Measurements from ENCODE around the gene TRAPPC3.

TRAPPC3 gene

DNA sequence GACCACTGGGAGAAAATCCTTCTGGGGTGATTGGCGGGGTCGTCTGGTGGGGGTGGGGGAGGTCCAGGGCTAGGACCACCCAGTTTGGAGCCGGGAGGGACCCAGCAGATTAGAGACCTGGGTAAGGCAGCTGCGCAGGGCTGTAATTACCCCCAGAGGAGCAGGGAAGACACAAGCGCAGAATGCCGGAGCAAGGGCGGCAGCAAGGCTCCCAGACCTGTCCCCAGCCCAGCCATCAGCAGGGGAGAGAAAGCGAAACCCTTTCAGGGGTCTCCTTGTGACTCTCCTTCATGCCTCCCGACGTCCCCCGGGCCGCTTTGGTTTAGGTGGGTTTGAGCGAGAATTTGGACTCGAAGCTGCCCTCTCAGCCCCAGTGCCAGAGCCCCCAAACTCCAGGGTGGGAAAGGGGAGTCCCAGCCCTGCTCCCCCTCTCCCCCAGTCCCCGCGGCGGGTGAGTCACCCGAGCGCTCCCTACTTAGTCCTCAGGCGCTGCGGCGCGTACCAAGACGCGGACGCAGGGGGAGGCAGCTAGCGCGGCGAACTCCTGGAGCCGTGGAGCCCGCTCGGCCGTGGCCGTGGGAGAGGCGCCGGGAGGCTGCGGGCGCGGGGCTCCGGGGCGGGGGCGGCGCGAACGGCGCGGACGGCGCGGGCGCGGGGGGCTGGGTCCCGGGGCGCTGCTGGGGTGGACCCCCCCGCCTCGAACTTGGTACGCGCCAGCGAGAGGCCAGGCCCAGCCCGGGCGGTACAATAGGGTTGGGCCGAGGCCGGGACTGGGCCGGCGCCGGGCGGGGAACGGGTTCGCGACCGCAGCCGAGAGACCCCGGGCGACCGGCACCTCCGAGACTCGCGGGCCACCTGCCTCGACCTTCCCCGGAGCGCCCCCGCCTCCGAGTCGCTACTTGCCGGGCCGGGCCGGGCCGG, 6.4 kb upstream of the TRAPPC3 start, which contains the start of gene MAP7D1:
Gene MAP7D1, plus strand, starts transcription at position 753 of the 921 bp plus-strand sequence. CDS start 258 bp downstream, outside the sequence.
- Histone ChIP-seq H3K27ac (ENCODE audit: low read depth, low read length) (peak within 1 kb of the TSS; percentile 57), H2AFZ (ENCODE audit: low read depth, low read length, severe bottlenecking) (peak within 1 kb of the TSS; percentile 98), H3F3A (ENCODE audit: insufficient read depth) (0 out of 2 replicates have a peak, but pooled peaks cover 4% of the 10 kb centered on the region), H3K36me3 (ENCODE audit: low read length) (no peaks in the 10 kb centered on the region), H3K9me3 (ENCODE audit: insufficient read depth, low read length) (no peaks in the 10 kb centered on the region), H3K4me3 (ENCODE audit: insufficient read depth, low read length, poor library complexity, severe bottlenecking) (peak within 1 kb of the TSS; percentile 92), H3K9ac (ENCODE audit: low read length) (peak within 1 kb of the TSS; percentile 91), H3K27me3 (ENCODE audit: low read length) (no peaks in the 10 kb centered on the region), H4K20me1 (ENCODE audit: low read depth, low read length) (no peaks in the 10 kb centered on the region), H3K9me2 (replicated peaks; ENCODE audit: insufficient read depth, low read length) (no peaks in the 10 kb centered on the region), H3K4me2 (ENCODE audit: low read depth, low read length, poor library complexity, severe bottlenecking) (peak within 1 kb of the TSS; percentile 77), H3K79me2 (ENCODE audit: insufficient read depth, low read length) (peaks cover 41% of the 10 kb centered on the region)
- TF ChIP-seq, protein P1, sequence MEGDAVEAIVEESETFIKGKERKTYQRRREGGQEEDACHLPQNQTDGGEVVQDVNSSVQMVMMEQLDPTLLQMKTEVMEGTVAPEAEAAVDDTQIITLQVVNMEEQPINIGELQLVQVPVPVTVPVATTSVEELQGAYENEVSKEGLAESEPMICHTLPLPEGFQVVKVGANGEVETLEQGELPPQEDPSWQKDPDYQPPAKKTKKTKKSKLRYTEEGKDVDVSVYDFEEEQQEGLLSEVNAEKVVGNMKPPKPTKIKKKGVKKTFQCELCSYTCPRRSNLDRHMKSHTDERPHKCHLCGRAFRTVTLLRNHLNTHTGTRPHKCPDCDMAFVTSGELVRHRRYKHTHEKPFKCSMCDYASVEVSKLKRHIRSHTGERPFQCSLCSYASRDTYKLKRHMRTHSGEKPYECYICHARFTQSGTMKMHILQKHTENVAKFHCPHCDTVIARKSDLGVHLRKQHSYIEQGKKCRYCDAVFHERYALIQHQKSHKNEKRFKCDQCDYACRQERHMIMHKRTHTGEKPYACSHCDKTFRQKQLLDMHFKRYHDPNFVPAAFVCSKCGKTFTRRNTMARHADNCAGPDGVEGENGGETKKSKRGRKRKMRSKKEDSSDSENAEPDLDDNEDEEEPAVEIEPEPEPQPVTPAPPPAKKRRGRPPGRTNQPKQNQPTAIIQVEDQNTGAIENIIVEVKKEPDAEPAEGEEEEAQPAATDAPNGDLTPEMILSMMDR (IDR thresholded peaks at IDR 0.05; ENCODE audit: insufficient read depth, low read length, poor library complexity, severe bottlenecking): no peak
- TF ChIP-seq EZH2phosphoT487 (conservative IDR thresholded peaks at IDR 0.05; ENCODE audit: low read length): no peak

DNA sequence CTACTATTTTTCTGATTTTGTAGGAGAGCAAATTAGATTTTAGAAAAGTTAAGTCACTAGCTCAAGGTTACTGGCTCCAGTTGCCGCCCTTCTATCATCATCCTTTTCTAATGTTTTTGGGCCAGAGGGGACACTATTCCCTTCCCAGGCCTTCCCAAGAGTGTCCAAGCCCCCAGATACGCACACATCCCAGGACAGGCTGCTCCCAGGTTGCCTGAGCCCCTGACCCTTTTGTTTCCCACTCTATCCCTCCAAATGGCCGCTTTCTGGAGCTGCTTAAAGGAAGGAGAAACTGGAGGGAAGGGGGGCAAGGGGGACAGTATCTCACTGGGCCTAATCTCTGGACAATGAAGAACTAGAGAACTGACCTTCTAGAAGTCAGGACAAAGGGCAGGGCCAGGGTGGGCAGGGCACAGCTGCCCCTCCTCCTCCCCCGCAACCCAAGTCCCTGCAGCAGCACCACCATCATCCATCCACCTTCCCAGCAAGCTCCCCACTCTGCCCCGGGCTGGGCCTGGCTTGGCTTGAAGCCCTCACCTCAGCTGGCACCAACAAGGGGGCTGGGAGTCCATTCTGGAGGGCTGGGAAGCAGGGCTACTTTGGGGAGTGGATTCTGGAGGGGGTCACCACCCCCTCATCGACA, 5.6 kb upstream of the TRAPPC3 start:
- Histone ChIP-seq H2AFZ (ENCODE audit: low read depth, low read length, severe bottlenecking) (no peak overlapping the region), H3K27ac (ENCODE audit: low read depth, low read length) (no peak overlapping the region)

DNA sequence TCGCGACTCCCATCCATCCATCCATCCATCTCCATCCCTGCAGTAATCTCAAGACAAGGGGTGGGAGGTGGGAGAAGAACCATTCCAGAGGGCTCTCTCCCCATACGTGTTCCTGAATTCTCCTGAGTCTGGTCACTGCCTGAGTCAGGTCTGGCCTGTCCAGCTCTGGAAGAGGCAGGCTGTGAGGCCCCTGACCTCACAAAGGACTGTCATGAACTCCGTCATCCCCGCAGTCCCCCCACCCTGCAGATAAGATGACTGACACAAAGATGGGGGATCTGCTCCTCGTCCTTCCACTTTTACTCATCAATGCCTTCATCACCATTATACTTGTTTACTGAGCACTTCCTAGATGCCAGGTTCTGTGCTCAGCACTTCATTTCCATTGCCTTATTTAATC, 5.0 kb upstream of the TRAPPC3 start:
- no peak overlapping the region for H3K4me3 ChIP-seq (ENCODE audit: insufficient read depth, low read length, poor library complexity, severe bottlenecking)
- no peak overlapping the region for H3K27ac ChIP-seq (ENCODE audit: low read depth, low read length)
- no peak for TF ChIP-seq EZH2phosphoT487 (conservative IDR thresholded peaks at IDR 0.05; ENCODE audit: low read length)
- TF ChIP-seq, protein P1 (IDR thresholded peaks at IDR 0.05; ENCODE audit: insufficient read depth, low read length, poor library complexity, severe bottlenecking): no peak
- H3K9ac ChIP-seq (ENCODE audit: low read length): no peak overlapping the region
- peaks cover 11% of the 10 kb centered on the region; the same call in 1 of the 2 replicates for H3F3A ChIP-seq (ENCODE audit: insufficient read depth)
- no peaks in the 10 kb centered on the region for H3K9me2 ChIP-seq (replicated peaks; ENCODE audit: insufficient read depth, low read length)
- H3K27me3 ChIP-seq (ENCODE audit: low read length): no peaks in the 10 kb centered on the region
- H3K9me3 ChIP-seq (ENCODE audit: insufficient read depth, low read length): no peaks in the 10 kb centered on the region
- no peak overlapping the region for H2AFZ ChIP-seq (ENCODE audit: low read depth, low read length, severe bottlenecking)
- H3K36me3 ChIP-seq (ENCODE audit: low read length): no peaks in the 10 kb centered on the region
- H3K79me2 ChIP-seq (ENCODE audit: insufficient read depth, low read length): peaks cover 28% of the 10 kb centered on the region
- H3K4me2 ChIP-seq (ENCODE audit: low read depth, low read length, poor library complexity, severe bottlenecking): no peak overlapping the region
- no peaks in the 10 kb centered on the region for H4K20me1 ChIP-seq (ENCODE audit: low read depth, low read length)

More for the DNA sequence above, 5.6 kb upstream of the TRAPPC3 start:
- Histone ChIP-seq H3K79me2 (ENCODE audit: insufficient read depth, low read length) (peaks cover 34% of the 10 kb centered on the region), H3K9ac (ENCODE audit: low read length) (peak overlapping the region; percentile 91), H3K36me3 (ENCODE audit: low read length) (no peaks in the 10 kb centered on the region), H3K9me3 (ENCODE audit: insufficient read depth, low read length) (no peaks in the 10 kb centered on the region), H3K9me2 (replicated peaks; ENCODE audit: insufficient read depth, low read length) (no peaks in the 10 kb centered on the region), H3K27me3 (ENCODE audit: low read length) (no peaks in the 10 kb centered on the region), H3K4me2 (ENCODE audit: low read depth, low read length, poor library complexity, severe bottlenecking) (peak overlapping the region; percentile 77), H4K20me1 (ENCODE audit: low read depth, low read length) (no peaks in the 10 kb centered on the region), H3K4me3 (ENCODE audit: insufficient read depth, low read length, poor library complexity, severe bottlenecking) (peak overlapping the region; percentile 92), H3F3A (ENCODE audit: insufficient read depth) (peaks cover 9% of the 10 kb centered on the region; the same call in 1 of the 2 replicates)
- TF ChIP-seq, protein P1 (IDR thresholded peaks at IDR 0.05; ENCODE audit: insufficient read depth, low read length, poor library complexity, severe bottlenecking): no peak
- no peak for TF ChIP-seq EZH2phosphoT487 (conservative IDR thresholded peaks at IDR 0.05; ENCODE audit: low read length)

All from SU-DHL-6 (cell line).